GM18502 (cell line): Measurements from ENCODE around the gene SFI1.
"Not testable (repeated sequence)": the region's sequence is repeated elsewhere in the genome, so short reads cannot be mapped to it uniquely, and the experiment has no call there.

Experiments used
- ATAC-seq: cut with Tn5 transposase; IDR thresholded peaks from one replicate; pipeline ENCODE4 v1.9.1; 2021; ENCODE audit warnings: mild to moderate bottlenecking; ENCODE audit not compliant: unreplicated experiment, poor library complexity

The SFI1 gene

GRCh38 chr22:31585161-31585859, 89.0 kb downstream of the SFI1 start:
- no peak for ATAC-seq

- ATAC-seq: no peak
These were observed 90.0 kb downstream of the SFI1 start for GRCh38 chr22:31586137-31586920.

GRCh38 chr22:31588970-31589675, 92.8 kb downstream of the SFI1 start:
- ATAC-seq: no peak

- ATAC-seq: not testable (repeated sequence)
These were observed 93.8 kb downstream of the SFI1 start for GRCh38 chr22:31590161-31590560.

- no peak for ATAC-seq
These were observed 98.9 kb downstream of the SFI1 start for GRCh38 chr22:31595271-31595670.

- ATAC-seq: no peak
These were observed 106.1 kb downstream of the SFI1 start for GRCh38 chr22:31602259-31602952.

- ATAC-seq: no peak
These were observed 106.8 kb downstream of the SFI1 start for GRCh38 chr22:31603081-31603525.

- ATAC-seq: no peak
These were observed 107.2 kb downstream of the SFI1 start for GRCh38 chr22:31603574-31603973.

GRCh38 chr22:31604137-31604705, 107.9 kb downstream of the SFI1 start:
- ATAC-seq: no peak

GRCh38 chr22:31604746-31605705, 108.7 kb downstream of the SFI1 start:
- no peak for ATAC-seq

GRCh38 chr22:31605851-31606585, 109.7 kb downstream of the SFI1 start:
- no peak for ATAC-seq

GRCh38 chr22:31607696-31608095, 111.4 kb downstream of the SFI1 start:
- ATAC-seq: no peak

- ATAC-seq: no peak
These were observed 113.4 kb downstream of the SFI1 start for GRCh38 chr22:31609716-31610115.

- ATAC-seq: no peak
These were observed 114.3 kb downstream of the SFI1 start for GRCh38 chr22:31610611-31611010.

GRCh38 chr22:31611061-31611760, 114.9 kb downstream of the SFI1 start:
- ATAC-seq: no peak

- ATAC-seq: no peak
These were observed 116.6 kb downstream of the SFI1 start for GRCh38 chr22:31612891-31613285.

GRCh38 chr22:31613286-31613903, 117.1 kb downstream of the SFI1 start:
- no peak for ATAC-seq
